HG03575 (cell line): ENCODE data around the gene NDUFAF2.
"Not testable (repeated sequence)": the region's sequence is repeated elsewhere in the genome, so short reads cannot be mapped to it uniquely, and the experiment has no call there.

Experiments
- ATAC-seq: cut with Tn5 transposase; IDR thresholded peaks from one replicate; pipeline ENCODE4 v1.9.1; 2021; ENCODE audit not compliant: unreplicated experiment, insufficient number of reproducible peaks, low FRiP score; ENCODE audit errors: extremely low read depth

Gene NDUFAF2

GRCh38 chr5:61159070-61159469 lies 214.1 kb downstream of the NDUFAF2 start:
- no peak for ATAC-seq

DNA sequence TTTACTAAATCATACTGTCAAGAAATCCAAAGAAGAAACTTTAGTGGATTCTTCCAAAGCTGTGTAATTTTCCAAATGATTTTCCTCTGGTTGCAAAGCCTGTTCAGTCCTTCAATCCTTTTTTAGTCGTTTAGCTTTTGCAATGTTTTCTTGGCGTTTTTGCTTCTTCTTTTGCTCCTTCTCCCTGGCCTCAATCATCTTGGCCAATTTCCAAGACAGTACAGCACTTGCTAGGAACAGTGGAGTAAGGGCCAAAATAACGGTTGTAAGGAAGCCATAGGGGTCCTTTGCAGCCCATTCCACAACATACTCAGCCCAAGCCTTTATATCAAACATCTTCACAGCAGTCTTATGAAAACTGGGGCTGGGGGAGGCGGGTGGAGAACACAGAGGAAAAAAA lies 214.8 kb downstream of the NDUFAF2 start:
- ATAC-seq: no peak

DNA sequence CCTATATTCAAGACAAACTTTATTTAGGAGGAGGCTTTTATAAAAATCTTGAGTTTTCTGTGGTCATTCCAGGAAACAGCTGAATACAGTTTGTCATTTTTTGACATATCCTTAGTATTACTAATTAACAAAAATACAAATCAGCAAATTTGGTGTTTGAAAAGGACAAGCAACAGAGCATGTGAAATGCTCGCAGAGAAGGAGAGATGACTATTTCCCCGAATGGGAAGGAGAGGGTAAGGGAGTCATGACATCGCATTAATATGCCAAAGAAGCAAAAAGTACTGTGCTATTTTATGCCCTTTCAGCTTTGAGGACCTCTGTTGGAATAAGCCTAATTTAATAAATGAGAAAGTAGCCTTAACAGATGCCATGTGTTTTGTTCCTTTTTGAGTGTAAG lies 215.5 kb downstream of the NDUFAF2 start:
- no peak for ATAC-seq

- ATAC-seq: peak; percentile 76
Observed at GRCh38 chr5:61162010-61162831, 217.2 kb downstream of the NDUFAF2 start, which contains the start of gene SMIM15. TSS of gene SMIM15 (minus strand) at chr5:61162468. CDS start at chr5:61160171, 2,297 bp downstream.

GRCh38 chr5:61162832-61163567 lies 218.0 kb downstream of the NDUFAF2 start:
- no peak for ATAC-seq

DNA sequence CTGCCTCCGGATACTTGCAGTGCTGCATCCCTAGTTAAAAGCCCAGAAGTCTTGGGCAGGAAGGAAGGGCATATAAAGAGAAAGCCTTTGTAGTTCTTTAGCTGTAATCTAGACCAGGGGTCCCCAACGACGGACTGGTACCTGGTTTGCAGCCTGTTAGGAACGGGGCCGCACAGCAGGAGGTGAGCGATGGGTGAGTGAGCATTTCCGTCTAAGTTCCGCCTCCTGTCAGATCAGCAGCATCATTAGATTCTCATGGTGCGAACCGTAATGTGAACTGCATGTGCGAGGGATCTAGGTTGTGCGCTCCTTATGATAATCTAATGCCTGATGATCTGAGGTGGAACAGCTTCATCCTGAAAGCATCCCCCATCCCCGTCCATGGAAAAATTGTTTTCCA lies 218.9 kb downstream of the NDUFAF2 start:
- ATAC-seq: no peak

DNA sequence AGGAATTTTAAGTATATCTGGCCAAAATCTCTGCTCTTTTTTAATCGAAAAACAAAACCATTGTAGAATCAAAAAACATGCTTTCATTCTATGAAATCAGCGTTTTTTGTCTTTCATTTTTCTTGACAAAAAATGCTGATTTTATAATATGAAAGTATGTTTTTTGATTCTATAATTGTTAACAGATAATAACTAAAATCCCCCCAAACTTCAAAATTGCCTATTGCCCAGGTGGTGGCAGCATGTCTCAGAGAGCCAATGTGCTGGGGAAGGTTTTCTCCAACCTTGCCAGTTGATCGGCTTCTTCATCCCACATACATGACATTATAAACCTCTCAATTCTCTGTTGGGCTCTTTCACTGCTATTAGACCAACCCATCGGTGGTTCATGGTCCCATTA lies 222.4 kb downstream of the NDUFAF2 start:
- no peak for ATAC-seq

GRCh38 chr5:61168951-61169350 lies 223.9 kb downstream of the NDUFAF2 start:
- ATAC-seq: no peak

DNA sequence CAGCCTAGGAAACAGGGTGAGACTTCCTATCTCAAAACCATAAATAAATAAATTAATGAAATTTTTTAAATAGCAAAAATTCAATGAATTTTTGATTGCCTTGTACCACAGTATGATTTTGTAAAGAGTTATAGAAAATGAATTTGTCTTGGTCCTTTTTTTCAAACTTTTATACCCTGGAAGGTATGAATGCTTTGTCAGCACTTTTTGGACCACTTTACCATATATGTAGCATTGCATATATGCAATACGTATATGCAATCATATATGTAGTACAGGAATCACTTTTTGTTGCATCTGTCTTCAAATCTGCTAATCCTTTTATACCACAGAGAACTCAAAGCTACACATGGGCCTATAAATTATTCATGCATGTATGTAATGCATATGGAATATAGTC lies 226.5 kb downstream of the NDUFAF2 start:
- ATAC-seq: no peak

DNA sequence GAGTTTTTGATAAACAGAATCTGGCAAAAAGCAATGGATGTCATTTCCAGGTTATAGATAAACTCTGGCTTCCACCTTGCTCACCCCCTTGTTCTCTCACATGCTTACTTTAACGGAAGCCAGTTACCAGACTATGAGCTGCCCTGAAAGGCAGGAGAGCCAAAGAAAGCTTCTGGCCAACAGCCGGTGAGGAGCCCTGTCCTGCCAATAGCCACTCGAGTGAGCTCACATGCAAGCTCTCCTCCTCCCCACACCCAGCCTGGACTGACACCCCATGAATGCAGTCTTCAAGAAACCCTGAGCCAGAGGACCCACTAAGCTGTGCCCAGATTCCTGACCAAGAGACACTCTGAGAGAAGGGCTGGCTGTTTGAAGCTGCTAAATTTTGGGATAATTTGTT lies 231.6 kb downstream of the NDUFAF2 start:
- no peak for ATAC-seq

GRCh38 chr5:61177070-61177469 lies 232.1 kb downstream of the NDUFAF2 start:
- no peak for ATAC-seq

GRCh38 chr5:61177716-61178115 lies 232.7 kb downstream of the NDUFAF2 start:
- ATAC-seq: no peak

- ATAC-seq: no peak
Observed at GRCh38 chr5:61178702-61179101, 233.7 kb downstream of the NDUFAF2 start.

- no peak for ATAC-seq
Observed at GRCh38 chr5:61180886-61181285, 235.9 kb downstream of the NDUFAF2 start.

DNA sequence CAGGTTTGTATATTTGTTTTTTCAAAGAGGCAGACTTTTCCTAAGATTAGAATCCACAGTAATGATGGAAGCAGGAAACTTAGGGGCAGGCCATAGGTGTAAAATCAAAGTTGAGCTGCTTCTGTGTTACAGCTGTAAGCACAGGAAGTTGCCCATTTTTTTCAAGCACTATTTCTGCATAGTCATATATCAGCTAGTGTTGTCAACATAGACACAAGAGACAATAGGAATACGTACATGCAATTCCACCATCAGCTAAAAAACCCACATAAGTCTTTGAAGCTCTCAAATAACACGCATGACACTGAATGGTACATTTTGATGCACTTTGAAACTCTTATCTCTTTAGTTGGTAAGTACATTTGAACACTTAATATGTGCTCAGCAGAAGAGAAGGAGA lies 237.4 kb downstream of the NDUFAF2 start:
- no peak for ATAC-seq

- no peak for ATAC-seq
Observed at GRCh38 chr5:61183538-61183937, 238.5 kb downstream of the NDUFAF2 start.

GRCh38 chr5:61184708-61185107 lies 239.7 kb downstream of the NDUFAF2 start:
- no peak for ATAC-seq

DNA sequence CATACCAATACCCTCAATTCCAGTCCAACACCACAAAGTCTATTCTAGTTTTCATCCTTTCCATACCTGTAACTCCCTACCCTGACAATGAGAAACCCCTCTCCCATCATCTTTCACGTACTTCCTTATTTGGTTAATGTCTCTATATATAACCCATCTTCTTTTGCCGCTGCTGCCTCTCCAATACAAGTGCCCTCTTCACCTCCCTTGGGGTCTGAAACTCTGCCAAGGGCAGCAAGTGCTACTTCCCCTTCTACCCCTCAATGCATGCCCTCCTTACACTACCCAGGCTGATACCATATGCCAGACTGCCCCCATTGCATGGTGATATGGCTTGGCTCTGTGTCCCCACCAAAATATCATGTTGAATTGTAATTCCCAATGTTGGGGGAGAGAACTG lies 241.6 kb downstream of the NDUFAF2 start:
- no peak for ATAC-seq

DNA sequence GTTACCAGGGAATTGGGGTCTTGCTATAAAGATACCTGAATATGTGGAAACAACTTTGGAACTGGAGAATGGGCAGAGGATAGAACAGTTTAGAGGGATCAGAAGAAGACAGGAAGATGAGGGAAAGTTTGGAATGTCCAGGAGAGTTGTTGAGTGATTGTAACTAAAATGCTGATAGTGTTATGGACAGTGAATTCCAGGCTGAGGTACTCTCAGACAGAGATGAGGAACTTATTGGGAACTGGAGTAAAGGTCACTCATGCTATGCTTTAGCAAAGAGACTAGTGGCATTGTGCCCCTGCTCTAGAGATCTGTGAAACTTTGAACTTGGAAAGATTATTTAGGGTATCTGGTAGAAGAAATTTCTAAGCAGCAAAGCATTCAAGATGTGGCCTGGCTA lies 242.3 kb downstream of the NDUFAF2 start:
- not testable (repeated sequence) for ATAC-seq

- ATAC-seq: not testable (repeated sequence)
Observed at GRCh38 chr5:61187826-61188225, 242.8 kb downstream of the NDUFAF2 start.
